GM19035 (cell line): ENCODE data around the gene RPL27A.

Experiments used
- ATAC-seq: cut with Tn5 transposase; IDR thresholded peaks from one replicate; pipeline ENCODE4 v1.9.1; 2021; ENCODE audit not compliant: unreplicated experiment

Gene RPL27A

DNA sequence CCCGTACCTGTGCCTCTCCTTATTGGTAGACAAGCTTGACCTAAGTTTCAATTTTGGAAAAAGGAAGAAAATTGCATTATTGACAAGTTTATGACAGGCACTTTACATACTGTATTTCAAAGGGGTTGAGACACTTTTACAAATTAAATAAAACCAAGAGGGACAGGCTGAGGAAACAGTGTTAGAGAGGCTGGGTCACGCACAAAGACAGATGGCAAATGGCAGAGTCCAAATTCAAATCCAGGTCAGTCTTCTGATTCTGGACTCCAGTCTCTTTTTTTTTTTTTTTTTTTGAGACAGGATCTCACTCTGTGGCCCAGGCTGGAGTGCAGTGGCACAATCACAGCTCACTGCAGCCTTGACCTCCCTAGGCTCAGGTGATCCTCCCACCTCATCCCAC, 10.2 kb upstream of the RPL27A start:
- no peak for ATAC-seq

DNA sequence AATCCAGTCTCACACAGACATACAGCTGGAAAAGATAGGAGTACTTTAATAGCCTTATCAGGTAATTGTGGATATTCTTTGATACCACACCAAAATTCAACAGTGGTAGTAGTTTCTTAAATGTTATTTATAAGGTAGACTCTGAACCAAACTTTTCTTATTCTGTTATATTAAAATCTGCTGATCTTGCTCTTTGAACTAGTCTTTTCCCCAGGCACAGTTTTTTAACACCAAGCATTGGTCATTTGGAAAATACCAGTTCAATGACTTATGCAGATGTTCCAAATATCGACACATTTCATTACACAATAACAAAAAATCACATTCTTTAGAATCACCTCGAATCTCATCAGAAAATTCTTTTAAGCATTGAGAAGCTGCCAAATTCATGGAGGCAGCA, 7.7 kb upstream of the RPL27A start:
- no peak for ATAC-seq

DNA sequence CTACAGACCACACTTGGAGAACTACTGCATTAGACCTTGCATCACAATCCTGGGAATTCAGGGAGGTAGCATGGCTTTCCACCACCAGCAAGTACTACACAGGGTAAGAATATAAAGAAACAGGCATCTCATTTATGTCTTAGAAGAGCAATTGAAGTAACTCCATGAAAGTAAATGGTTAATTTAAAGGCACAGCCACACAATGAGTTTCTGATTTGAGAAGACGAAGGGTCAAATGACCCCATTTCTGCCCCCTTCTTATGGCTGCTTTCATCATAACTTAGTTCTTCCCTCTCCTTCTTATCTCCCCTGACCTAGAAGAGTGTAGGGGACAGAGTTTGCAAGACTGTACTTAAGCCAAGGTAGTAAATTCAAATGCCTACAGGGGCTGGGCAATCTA, 6.1 kb upstream of the RPL27A start:
- no peak for ATAC-seq

DNA sequence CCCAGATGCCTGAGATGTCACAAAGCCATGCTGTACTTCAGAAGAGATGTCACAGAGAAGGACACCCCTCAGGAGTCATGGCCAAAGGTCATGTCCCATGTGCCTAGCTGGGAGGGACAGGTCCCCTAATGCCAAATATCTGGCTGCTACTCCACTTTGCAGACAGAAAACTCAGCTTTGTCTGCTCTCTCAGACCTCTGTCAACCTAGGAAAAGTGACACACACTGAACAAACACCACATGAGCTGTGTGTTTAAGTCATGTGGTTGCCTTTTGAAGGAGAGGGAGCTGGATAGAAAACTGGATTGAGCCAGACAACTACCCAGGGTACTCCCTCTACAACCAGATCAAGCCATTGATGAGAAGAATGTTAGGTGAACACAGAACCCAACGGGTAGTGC, 3.6 kb upstream of the RPL27A start:
- no peak for ATAC-seq

DNA sequence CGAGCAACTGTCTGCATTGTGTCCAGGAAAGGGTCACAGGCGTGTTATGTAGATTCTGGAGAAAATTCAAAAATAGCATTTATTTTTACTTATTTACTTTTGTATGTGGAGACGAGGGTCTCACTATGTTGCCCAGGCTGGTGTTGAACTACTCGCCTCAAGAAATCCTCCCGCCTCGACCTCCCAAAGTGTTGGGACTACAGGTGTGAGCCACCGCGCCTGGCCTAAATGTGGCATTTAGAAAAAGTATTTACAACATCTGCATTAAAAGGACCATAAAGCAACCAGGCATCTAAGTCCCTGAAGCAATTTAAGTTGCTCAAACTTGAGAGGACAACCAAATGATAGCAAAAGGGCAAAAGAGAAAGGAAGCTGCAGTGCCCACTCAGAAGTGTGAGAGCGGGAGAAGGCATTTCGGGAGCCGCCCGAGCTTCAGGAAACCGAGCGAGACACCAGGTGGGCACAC, 722 bp upstream of the RPL27A start:
- no peak for ATAC-seq

DNA sequence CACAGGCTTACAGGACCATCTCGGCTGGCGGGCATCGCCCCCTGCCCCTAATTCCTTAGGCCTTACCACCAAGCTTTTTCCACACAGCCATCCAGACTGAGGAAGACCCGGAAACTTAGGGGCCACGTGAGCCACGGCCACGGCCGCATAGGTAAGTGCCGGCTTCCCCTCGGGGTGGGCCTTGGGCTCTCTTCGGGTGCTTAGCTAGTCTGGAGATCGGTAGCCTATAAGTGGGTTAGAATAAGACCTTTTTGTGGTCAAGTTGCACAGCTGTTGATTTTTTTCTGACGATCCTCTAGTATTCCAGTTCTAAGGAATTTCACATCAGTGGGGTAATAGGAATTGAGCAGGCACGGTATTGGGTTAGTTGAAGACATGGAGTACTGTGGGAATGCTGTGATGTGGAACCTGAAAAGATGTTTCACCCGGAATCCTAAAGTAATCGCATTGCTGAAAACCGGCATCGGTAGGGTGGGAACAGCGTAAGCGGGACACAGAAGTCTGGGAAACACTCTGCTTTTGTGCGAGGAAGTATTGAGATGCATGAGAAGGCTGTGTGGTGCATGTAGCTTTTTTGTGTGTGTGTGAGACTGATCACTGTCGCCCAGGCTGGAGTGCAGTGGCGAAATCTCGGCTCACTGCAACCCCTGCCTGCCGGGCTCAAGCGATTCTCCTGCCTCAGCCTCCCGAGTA, 669 bp downstream of the RPL27A start:
- peak; percentile 0 for ATAC-seq

DNA sequence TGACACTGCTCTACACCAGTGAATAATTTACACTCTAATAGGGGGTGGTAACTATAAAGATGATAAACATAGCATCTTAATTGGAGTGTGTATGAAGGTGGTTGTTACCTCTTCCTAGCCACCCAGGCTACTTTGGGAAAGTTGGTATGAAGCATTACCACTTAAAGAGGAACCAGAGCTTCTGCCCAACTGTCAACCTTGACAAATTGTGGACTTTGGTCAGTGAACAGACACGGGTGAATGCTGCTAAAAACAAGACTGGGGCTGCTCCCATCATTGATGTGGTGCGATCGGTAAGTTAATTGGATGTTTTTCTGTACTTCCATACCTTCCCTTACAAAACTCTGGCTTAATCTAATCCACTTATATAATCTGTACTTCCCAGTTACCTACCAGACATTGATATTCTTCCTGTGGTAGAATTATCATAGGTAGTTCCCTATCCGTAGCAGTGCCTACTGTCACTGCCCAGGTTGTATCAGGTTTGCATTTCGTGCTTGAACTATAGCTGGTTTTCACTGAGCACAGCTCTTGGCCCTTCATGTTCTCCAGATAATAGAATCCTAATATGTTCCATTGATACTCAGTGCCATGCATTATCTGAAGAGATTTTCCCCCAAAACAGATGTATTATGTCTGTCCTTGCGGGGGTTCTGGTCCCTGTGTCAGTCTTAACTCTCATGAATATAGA, 2.2 kb downstream of the RPL27A start:
- no peak for ATAC-seq

DNA sequence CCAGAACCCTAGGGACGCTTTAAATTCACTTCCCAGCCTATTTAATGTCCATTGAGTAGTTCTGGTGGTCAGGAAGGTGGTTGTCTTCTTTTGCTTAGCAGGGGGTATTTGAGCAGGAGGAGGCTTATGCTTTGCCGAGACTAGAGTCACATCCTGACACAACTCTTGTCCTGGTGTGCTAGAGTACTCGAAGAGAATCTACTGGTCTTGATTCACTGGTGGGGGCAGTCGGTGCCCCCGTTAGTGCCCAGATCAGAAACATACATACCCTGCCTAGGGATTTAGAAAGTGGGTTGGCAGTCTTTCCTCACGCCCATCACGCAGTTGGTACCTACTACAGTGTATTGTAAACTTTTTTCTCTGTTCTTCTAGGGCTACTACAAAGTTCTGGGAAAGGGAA, 2.7 kb downstream of the RPL27A start:
- no peak for ATAC-seq

DNA sequence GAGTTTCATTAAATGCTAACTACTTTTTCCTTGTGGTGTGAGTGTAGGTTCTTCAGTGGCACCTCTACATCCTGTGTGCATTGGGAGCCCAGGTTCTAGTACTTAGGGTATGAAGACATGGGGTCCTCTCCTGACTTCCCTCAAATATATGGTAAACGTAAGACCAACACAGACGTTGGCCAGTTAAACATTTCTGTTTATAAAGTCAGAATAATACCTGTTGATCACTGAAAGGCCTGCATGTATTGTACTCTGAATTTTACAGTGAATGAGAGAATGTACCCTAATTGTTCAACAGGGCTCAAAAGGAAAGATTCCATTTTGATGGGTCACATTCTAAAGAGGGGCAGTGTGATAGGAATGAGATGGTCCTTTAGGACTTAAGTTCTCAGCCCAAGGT, 3.2 kb downstream of the RPL27A start:
- ATAC-seq: no peak

DNA sequence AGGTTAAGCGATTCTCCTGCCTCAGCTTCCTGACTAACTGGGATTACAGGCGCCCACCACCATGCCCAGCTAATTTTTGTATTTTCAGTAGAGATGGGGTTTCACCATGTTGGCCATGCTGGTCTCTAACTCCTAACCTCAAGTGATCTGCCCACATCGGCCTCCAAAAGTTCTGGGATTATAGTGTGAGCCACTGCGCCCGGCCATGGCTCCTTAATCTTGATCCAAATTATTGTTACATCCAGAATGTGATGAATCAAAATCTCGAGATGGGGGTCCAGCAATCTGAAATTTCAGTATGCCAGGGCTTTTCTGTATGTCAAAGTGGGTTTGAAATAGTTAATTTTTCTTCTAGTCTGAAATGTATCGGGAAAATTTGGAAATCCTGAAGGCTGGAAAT, 3.7 kb downstream of the RPL27A start:
- ATAC-seq: no peak

DNA sequence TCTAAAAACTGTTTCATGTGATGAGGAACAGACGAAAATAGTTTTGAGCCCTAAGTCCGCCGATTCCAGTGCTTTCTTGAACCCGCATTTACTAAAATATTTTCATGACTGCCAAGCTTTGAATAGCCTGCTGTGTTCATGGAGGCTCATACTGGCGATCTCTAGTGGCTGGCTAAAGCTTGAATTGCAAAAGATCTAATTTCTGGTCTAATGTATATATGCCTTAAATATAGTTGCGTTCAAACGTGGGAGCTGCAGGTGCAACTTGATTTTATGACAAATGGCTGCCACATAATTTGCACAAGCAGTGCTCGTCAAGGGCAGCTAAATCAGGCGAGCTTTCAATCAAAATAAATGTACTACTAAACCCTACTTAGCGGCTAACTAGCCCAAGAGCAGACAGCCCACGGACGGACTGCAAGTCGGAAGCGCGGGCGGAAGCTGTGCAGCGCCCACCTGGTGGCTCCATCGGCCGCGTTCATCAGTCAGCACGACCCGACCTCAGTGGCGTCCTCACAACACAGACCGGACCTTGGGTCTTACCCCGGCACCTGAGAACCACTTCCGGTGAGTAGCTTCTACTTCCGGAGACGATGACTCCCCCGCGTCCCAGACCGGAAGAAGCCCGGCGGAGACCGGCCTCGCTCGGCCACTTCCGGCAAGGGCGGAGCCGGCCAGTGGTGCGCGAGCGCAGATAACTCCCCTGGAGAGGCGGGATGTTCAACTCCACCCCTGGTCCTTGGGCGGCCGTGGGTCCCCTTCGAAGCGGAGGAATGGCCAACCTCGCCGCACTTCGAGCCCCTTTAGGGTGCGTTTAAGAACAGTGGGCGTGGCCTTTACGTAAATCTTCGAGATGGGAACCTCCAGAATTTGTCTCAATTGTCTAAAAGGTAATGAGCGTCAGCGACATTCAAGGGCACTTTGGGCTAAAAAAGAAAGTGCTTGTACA, 6.1 kb downstream of the RPL27A start:
- ATAC-seq: peak; percentile 93

DNA sequence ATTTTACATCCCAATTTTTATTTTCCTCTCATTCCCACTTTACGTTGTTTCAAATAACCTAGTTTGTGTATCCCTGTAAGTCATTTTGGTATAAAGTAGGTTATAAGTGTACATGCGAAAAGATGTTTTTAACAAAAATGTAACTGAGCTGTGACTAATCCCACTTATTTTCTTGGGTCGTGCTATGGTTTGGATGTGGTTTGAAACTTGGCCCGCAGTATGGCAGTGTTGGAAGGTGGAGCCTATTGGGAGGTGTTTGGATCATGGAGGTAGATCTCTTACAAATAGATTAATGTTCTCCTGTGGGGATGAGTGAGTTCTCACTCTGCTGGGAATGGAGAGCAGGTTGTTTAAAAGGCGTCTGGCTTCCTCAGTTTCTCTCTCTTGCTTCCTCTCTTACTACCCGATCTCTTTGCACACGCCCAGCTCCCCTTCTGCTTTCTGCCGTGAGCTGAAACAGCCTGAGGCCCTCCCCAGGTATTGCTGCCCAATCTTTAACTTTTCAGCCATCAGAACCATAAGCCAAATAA, 7.2 kb downstream of the RPL27A start:
- ATAC-seq: no peak

DNA sequence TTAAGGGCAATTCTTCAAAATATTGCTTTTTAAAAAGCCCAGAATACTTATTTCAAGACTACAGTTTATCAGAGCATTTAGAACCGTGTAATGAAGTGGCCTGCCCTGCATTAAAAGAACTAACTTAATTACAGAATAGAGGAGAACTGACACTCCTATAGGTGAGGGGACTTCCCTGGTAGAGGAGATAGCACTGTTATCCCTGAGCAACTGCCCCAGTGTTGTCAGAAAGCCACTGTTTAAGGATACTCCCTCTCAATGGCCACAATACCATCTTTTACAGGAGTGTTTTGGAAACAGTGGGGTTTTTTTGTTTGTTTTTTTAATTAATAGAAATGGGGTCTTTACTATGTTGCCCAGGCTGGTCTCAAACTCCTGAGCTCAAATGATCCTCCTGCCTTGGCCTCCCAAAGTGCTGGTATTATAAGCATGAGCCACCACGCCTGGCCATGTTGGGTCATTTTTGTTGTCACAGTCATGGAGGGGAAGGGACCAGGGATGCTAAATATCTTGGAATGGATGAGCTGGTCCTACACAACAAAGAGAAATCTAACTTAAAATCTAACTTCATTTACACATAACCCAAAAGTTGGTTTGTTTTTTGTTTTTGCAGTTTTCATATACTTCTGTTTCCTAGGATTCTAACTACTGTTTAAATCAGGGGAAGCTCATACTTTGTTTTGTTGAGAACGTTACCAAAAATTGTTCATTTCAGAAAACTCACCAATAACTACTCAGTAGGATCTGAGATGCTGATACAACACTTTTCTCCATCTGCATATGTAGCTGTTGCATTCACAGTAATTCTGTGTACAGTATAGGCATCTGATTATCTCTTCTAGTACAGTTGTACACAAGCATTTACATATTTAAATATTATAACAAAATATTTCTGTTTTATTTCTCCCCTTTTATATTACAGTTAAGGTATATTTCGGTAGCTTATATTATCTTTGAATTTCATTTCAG, 8.1 kb downstream of the RPL27A start:
- ATAC-seq: no peak

DNA sequence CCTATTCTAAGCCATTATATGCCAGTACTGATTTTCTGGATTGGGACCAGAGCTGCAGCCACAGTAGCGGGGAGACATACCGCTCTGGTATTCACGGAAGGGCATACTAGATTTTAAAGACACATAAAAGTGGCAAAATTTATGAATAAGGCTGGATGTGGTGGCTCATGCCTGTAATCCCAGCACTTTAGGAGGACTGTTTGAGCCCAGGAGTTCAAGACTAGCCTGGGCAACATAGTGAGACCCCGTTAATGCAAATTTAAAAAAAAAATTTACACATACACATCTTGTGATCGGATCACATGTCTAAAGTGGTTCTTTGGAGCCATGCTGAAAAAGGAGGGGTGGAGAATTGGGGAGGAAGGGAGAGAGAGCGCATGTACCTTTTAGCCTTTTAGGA, 9.0 kb downstream of the RPL27A start:
- ATAC-seq: no peak

DNA sequence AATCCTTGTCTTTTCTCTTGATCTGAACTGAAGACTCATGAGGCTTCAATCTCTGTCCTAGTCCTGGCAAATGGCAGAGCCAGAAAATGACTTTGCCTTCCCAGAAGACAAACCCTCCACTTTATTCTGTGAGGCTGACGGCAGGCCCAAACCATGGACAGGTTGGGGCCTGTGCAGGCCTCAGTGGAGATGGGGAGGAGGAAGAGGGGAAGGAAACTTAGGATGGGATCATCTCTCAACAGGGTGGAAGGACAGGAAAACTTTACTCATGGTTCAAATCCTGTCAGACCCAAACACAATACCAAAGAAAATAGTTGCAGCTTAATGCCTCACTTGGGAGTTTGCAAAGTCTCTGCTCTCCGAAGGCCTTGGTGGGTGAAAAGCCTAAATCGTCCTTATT, 9.8 kb downstream of the RPL27A start:
- ATAC-seq: no peak

DNA sequence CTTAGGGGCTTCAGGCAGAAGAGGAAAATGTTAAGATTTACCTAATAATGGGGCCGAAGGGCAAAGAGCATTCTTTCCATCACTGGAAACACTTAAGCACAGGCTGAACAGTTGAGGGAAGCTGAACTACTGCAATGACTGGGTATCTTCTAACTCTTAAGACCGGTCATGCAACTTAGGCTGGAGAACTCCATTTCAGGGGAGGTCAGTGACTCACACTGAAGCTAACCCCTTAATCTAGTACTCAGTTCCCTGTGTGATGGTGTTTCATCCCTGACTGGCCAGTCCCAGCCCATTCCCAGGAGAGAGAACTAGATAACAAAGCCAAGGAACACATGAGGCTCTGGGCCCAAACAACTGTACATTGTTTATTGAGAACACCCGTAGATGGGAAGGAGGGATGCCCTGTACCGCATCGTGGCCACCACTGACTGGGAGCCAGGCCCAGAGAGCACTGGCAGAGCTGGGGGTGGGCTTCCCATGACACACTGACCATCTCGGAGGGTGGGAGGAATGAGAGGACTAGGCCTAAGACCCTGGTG, 10.5 kb downstream of the RPL27A start:
- ATAC-seq: no peak

DNA sequence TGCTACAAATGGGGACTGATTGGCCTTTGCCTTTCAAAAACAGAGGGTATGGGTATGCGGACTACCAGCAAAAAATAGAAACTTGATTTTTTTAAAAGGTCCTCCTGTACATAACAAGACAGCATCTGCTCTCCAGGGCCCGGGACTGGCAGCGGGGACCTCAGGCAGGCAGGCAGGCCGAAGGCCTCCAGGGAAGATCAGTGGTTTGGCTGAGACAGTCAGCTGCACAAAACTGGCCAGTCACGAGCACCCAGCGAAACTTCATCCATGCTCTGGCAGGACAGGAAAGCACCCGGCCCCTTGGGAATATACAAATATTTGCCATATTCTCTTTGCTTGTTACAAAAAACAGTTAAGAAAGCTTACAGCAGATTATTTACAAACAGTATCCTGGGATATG, 11.0 kb downstream of the RPL27A start:
- ATAC-seq: no peak

DNA sequence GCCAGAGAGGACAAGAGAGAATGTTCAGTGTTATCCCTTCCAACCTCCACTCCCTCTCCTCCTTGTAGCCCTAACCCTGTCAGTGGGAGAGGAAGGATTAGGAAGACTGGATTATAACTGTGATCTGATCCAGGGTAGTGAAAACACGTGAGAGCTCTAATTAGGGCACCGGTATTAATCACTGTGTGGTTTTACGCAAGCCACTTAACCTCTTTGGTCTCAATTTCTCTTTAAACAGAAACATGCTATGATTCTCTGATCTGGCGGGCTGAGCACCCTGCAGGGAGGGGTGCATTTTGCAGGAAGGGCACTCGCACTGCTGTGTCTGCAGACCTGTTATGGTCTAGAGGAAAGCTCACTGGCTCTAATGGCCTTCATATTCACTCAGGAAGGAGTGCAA, 11.5 kb downstream of the RPL27A start:
- no peak for ATAC-seq

DNA sequence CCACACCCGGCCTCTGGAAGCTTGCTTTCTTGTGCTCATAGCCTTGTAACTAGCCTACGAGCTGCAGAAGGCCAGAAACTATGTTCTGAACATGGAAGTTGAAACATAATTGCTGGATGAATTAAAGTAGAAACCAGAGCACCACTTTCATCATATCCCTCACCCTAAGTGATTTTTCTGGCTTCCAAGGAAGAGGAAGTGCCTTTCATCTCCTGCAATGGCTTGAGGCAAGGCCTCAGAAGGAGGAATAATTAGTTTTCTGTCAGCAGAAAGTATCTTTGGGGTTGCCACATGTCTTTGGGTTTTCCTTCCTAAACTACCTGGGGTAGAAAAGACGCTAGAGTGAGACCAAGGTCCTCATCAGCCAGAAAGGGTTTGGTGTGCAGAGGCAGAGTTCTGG, 14.5 kb downstream of the RPL27A start:
- no peak for ATAC-seq

DNA sequence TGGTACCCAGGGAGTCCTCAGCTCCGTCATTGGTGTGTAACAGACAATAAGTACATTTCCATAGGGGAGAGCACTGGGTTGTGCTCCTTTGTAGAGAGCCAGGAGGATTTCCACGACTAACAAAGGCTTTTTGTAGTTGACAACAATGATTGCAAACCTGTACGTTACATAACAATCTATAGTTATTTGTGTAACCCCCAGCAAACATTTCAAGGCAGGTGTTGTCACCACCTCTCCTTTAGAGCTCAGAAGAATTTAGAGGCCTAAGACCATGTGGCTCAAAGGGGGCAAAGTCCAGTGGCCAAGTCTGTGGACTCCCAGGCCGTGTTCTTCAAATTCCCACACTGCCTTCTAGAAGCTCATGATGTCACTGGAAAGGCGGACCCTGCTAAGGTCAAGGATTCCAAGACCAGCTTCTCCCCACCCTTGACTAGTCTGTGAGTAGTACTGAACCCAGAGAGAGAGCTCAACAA, 15.8 kb downstream of the RPL27A start:
- no peak for ATAC-seq
